Activated naive CD4-positive, alpha-beta T cell treated with anti-CD3 and anti-CD28 coated beads, Interleukin-2, amount 10 ng/mL, durations not matched to agents 7 days and 5 days (primary cell): ENCODE data around the gene FKTN.

ENCODE experiments used
- CTCF ChIA-PET: fragments of 350-600 bp; sonication (Branson Sonifier 250); formaldehyde crosslinking; loops from one replicate; lab custom pipeline; 2021; ENCODE audit warnings: antibody characterized with exemption; lab: Charles Lee
- DNase-seq: peaks from one replicate; pipeline ENCODE4 v3.0.0-alpha.2; 2020
- H3K27ac Mint-ChIP-seq: one replicate; pipeline ENCODE4 v1.8.0; 2021; ENCODE audit warnings: mild to moderate bottlenecking, moderate library complexity, mixed read lengths
- H3K27me3 Mint-ChIP-seq: one replicate; pipeline ENCODE4 v1.8.0; 2021; ENCODE audit warnings: mild to moderate bottlenecking, mixed read lengths
- H3K36me3 Mint-ChIP-seq: one replicate; pipeline ENCODE4 v1.8.0; 2021; ENCODE audit warnings: mixed read lengths
- H3K4me1 Mint-ChIP-seq: one replicate; pipeline ENCODE4 v1.8.0; 2021; ENCODE audit warnings: mixed read lengths
- H3K4me3 Mint-ChIP-seq: one replicate; pipeline ENCODE4 v1.8.0; 2021; ENCODE audit warnings: mild to moderate bottlenecking, moderate library complexity, mixed read lengths
- H3K9me3 Mint-ChIP-seq: one replicate; pipeline ENCODE4 v1.8.0; 2021; ENCODE audit warnings: mixed read lengths

FKTN gene

GRCh38 chr9:105678163-105678562 lies 120.2 kb downstream of the FKTN start:
- H3K36me3 Mint-ChIP-seq, result no peaks in the 10 kb centered on the region
- H3K9me3 Mint-ChIP-seq, result no peaks in the 10 kb centered on the region
- peaks cover 4% of the 10 kb centered on the region for H3K27me3 Mint-ChIP-seq
- H3K27ac Mint-ChIP-seq, result no peak overlapping the region
- CTCF ChIA-PET, result no interaction called here
- no peaks in the 10 kb centered on the region for H3K4me1 Mint-ChIP-seq
- DNase-seq, result no peak
- no peak overlapping the region for H3K4me3 Mint-ChIP-seq

- no peaks in the 10 kb centered on the region for H3K9me3 Mint-ChIP-seq
- H3K4me1 Mint-ChIP-seq, result no peaks in the 10 kb centered on the region
- CTCF ChIA-PET, result no interaction called here
- no peaks in the 10 kb centered on the region for H3K36me3 Mint-ChIP-seq
- H3K27ac Mint-ChIP-seq, result no peak overlapping the region
- DNase-seq, result no peak
- H3K4me3 Mint-ChIP-seq, result no peak overlapping the region
- H3K27me3 Mint-ChIP-seq, result peaks cover 4% of the 10 kb centered on the region
Observed at GRCh38 chr9:105678781-105679180, 120.8 kb downstream of the FKTN start.

GRCh38 chr9:105679257-105680022 lies 121.5 kb downstream of the FKTN start:
- CTCF ChIA-PET, result interaction anchor here (1.7 kb wide), 1 partner anchor 39 kb away, joined by 8 read pairs; no protein-coding TSS in a partner anchor
- Mint-ChIP-seq H3K27ac (no peak overlapping the region), H3K4me3 (no peak overlapping the region), H3K4me1 (no peaks in the 10 kb centered on the region), H3K27me3 (peaks cover 4% of the 10 kb centered on the region), H3K36me3 (no peaks in the 10 kb centered on the region), H3K9me3 (no peaks in the 10 kb centered on the region)
- no peak for DNase-seq

- CTCF ChIA-PET, result interaction anchor here (1.7 kb wide), 1 partner anchor 37 kb away, joined by 8 read pairs; no protein-coding TSS in a partner anchor
- no peak overlapping the region for H3K27ac Mint-ChIP-seq
- no peaks in the 10 kb centered on the region for H3K4me1 Mint-ChIP-seq
- H3K36me3 Mint-ChIP-seq, result no peaks in the 10 kb centered on the region
- peaks cover 4% of the 10 kb centered on the region for H3K27me3 Mint-ChIP-seq
- H3K9me3 Mint-ChIP-seq, result no peaks in the 10 kb centered on the region
- no peak for DNase-seq
- no peak overlapping the region for H3K4me3 Mint-ChIP-seq
Observed at GRCh38 chr9:105681313-105681712, 123.4 kb downstream of the FKTN start.

GRCh38 chr9:105681724-105682123 lies 123.8 kb downstream of the FKTN start:
- Mint-ChIP-seq H3K36me3 (no peaks in the 10 kb centered on the region), H3K4me1 (no peaks in the 10 kb centered on the region), H3K4me3 (no peak overlapping the region), H3K27me3 (peaks cover under 1% of the 10 kb centered on the region), H3K9me3 (no peaks in the 10 kb centered on the region), H3K27ac (no peak overlapping the region)
- CTCF ChIA-PET, result no interaction called here
- DNase-seq, result no peak

- DNase-seq, result no peak
- H3K4me3 Mint-ChIP-seq, result no peak overlapping the region
- H3K4me1 Mint-ChIP-seq, result no peaks in the 10 kb centered on the region
- H3K9me3 Mint-ChIP-seq, result no peaks in the 10 kb centered on the region
- CTCF ChIA-PET, result no interaction called here
- peaks cover 8% of the 10 kb centered on the region for H3K27me3 Mint-ChIP-seq
- no peaks in the 10 kb centered on the region for H3K36me3 Mint-ChIP-seq
- no peak overlapping the region for H3K27ac Mint-ChIP-seq
Observed at GRCh38 chr9:105683688-105684275, 125.9 kb downstream of the FKTN start.

- no peaks in the 10 kb centered on the region for H3K4me1 Mint-ChIP-seq
- H3K27me3 Mint-ChIP-seq, result peaks cover 23% of the 10 kb centered on the region
- no peak for DNase-seq
Observed at GRCh38 chr9:105686936-105687335, 129.0 kb downstream of the FKTN start.

More at GRCh38 chr9:105686936-105687335, 129.0 kb downstream of the FKTN start:
- Mint-ChIP-seq H3K36me3 (no peaks in the 10 kb centered on the region), H3K9me3 (no peaks in the 10 kb centered on the region), H3K4me3 (no peak overlapping the region), H3K27ac (no peak overlapping the region)
- CTCF ChIA-PET, result no interaction called here
